H1 (cell line): ENCODE measurements around the gene BEST2. TPM values are rescaled to one million over a fixed set of nuclear protein-coding genes. Genes with fewer than 3 reads are reported as not detected.

Experiments
- CTCF ChIA-PET: fragments of 300-600 bp; sonication (Branson Sonifier 250); formaldehyde crosslinking; loops from one replicate; lab custom pipeline; 2021; ENCODE audit not compliant: partially characterized antibody; lab: Charles Lee
- POLR2A ChIA-PET: fragments of 300-600 bp; sonication (Branson Sonifier 250); formaldehyde crosslinking; loops from one replicate; lab custom pipeline; 2021; ENCODE audit warnings: inconsistent platforms; ENCODE audit not compliant: partially characterized antibody; lab: Charles Lee
- DNase-seq, 2 experiments: peaks; one replicate each; pipeline versions ENCODE4 v3.0.0 to v3.0.0-alpha.2; 2010 to 2022; ENCODE audit warnings: low spot score in 2 of 2, low read depth in 1 of 2, mixed read lengths in 1 of 2
- FAIRE-seq: peaks from 2 replicates; lab custom pipeline; 2011; peaks lifted over from hg19 to GRCh38; lab: Jason Lieb, UNC
- H2AFZ ChIP-seq: 2 replicates; pipeline ENCODE4 v1.8.1; 2012; ENCODE audit warnings: low read length, inconsistent platforms
- H2AK5ac ChIP-seq: 2 replicates; pipeline ENCODE4 v1.6.1; 2013; ENCODE audit warnings: low read depth, low read length
- H2BK120ac ChIP-seq: replicated peaks from 2 replicates; pipeline ENCODE3; 2013; ENCODE audit warnings: low read depth, low read length, inconsistent platforms
- H2BK12ac ChIP-seq: 2 replicates; pipeline ENCODE4 v1.6.1; 2013; ENCODE audit warnings: low read depth, low read length
- H2BK15ac ChIP-seq: 2 replicates; pipeline ENCODE4 v1.6.1; 2013; ENCODE audit warnings: low read length
- H2BK20ac ChIP-seq: 2 replicates; pipeline ENCODE4 v1.6.1; 2013; ENCODE audit warnings: low read length
- H2BK5ac ChIP-seq: 2 replicates; pipeline ENCODE4 v1.6.1; 2013; ENCODE audit warnings: low read depth, low read length
- H3K14ac ChIP-seq: 2 replicates; pipeline ENCODE4 v1.6.1; 2013; ENCODE audit warnings: inconsistent platforms; ENCODE audit not compliant: insufficient read length
- H3K18ac ChIP-seq: 2 replicates; pipeline ENCODE4 v1.6.1; 2013; ENCODE audit warnings: low read length; ENCODE audit errors: extremely low read depth
- H3K23ac ChIP-seq: 2 replicates; pipeline ENCODE4 v1.6.1; 2013; ENCODE audit warnings: inconsistent platforms; ENCODE audit not compliant: insufficient read length
- H3K23me2 ChIP-seq: 2 replicates; pipeline ENCODE4 v1.6.1; 2013; ENCODE audit warnings: low read depth, low read length
- H3K27ac ChIP-seq: 2 replicates; pipeline ENCODE4 v1.6.1; 2011; ENCODE audit warnings: low read depth, low read length, inconsistent platforms
- H3K27me3 ChIP-seq, 4 experiments: replicated peaks in 1 of 4; 1 replicate in 1 of 4; 2 replicates in 3 of 4; pipeline versions ENCODE4 v1.6.1 to v1.8.1; 2011 to 2013; ENCODE audit warnings: low read length in 3 of 4, mild to moderate bottlenecking in 3 of 4, inconsistent platforms in 2 of 4, mixed read lengths in 2 of 4, moderate library complexity in 1 of 4; ENCODE audit not compliant: control insufficient read depth in 3 of 4, insufficient read depth in 3 of 4; ENCODE audit errors: extremely low read depth in 1 of 4
- H3K36me3 ChIP-seq, 4 experiments: 2 replicates each; pipeline versions ENCODE4 v1.6.1 to v1.8.1; 2011 to 2013; ENCODE audit warnings: mild to moderate bottlenecking in 4 of 4, low read length in 3 of 4, moderate library complexity in 2 of 4, control low read depth in 1 of 4, inconsistent platforms in 1 of 4; ENCODE audit not compliant: insufficient read depth in 4 of 4, control insufficient read depth in 2 of 4
- H3K4ac ChIP-seq: replicated peaks from 2 replicates; pipeline ENCODE3; 2013; ENCODE audit warnings: low read length, low read depth, mixed read lengths, inconsistent platforms; ENCODE audit not compliant: insufficient read length
- H3K4me1 ChIP-seq, 4 experiments: replicated peaks in 1 of 4; 1 replicate in 1 of 4; 2 replicates in 3 of 4; pipeline versions ENCODE4 v1.6.1 to v1.8.1; 2011 to 2013; ENCODE audit warnings: low read length in 3 of 4, inconsistent platforms in 2 of 4, mixed read lengths in 1 of 4; ENCODE audit not compliant: insufficient read depth in 4 of 4, control insufficient read depth in 3 of 4
- H3K4me2 ChIP-seq, 2 experiments: 2 replicates each; pipeline versions ENCODE4 v1.6.1 to v1.8.1; 2011 to 2013; ENCODE audit warnings: low read depth in 2 of 2, low read length in 2 of 2, control low read depth in 1 of 2, inconsistent platforms in 1 of 2, mild to moderate bottlenecking in 1 of 2; ENCODE audit not compliant: insufficient read depth in 1 of 2
- H3K4me3 ChIP-seq, 4 experiments: fragments of 200-600, 300-600 bp in 1 of 4; sonication (generic), shearing (Covaris generic), sonication (Bioruptor Twin) in 1 of 4; 2 replicates each; pipeline versions ENCODE4 v1.5.1 to v1.8.1; 2011 to 2016; ENCODE audit warnings: low read length in 4 of 4, low read depth in 3 of 4, control low read depth in 2 of 4, inconsistent platforms in 2 of 4, mild to moderate bottlenecking in 2 of 4, mixed read lengths in 1 of 4, moderate library complexity in 1 of 4; ENCODE audit not compliant: insufficient read depth in 2 of 4; ENCODE audit errors: extremely low read depth in 1 of 4
- H3K56ac ChIP-seq: replicated peaks from 2 replicates; pipeline ENCODE3; 2013; ENCODE audit warnings: low read depth, mild to moderate bottlenecking, mixed read lengths, low read length, inconsistent platforms; ENCODE audit not compliant: insufficient read length
- H3K79me1 ChIP-seq: 2 replicates; pipeline ENCODE4 v1.6.1; 2013; ENCODE audit warnings: low read depth, low read length, control low read depth
- H3K79me2 ChIP-seq, 2 experiments: 2 replicates each; pipeline versions ENCODE4 v1.6.1 to v1.8.1; 2012 to 2013; ENCODE audit warnings: low read length in 2 of 2, mild to moderate bottlenecking in 2 of 2, inconsistent platforms in 1 of 2; ENCODE audit not compliant: insufficient read depth in 2 of 2, control insufficient read depth in 1 of 2
- H3K9ac ChIP-seq, 4 experiments: replicated peaks in 1 of 4; 1 replicate in 1 of 4; 2 replicates in 3 of 4; pipeline versions ENCODE4 v1.6.1 to v1.8.1; 2011 to 2013; ENCODE audit warnings: low read depth in 3 of 4, low read length in 3 of 4, control low read depth in 2 of 4, mild to moderate bottlenecking in 2 of 4, moderate library complexity in 2 of 4, inconsistent platforms in 1 of 4; ENCODE audit errors: extremely low read depth in 1 of 4
- H3K9me3 ChIP-seq, 2 experiments: 2 replicates each; pipeline versions ENCODE4 v1.6.1 to v1.8.1; 2012 to 2013; ENCODE audit warnings: mild to moderate bottlenecking in 2 of 2, moderate library complexity in 2 of 2, control low read depth in 1 of 2, inconsistent platforms in 1 of 2, low read depth in 1 of 2, low read length in 1 of 2, mixed read lengths in 1 of 2; ENCODE audit not compliant: insufficient read depth in 2 of 2
- H4K20me1 ChIP-seq, 2 experiments: replicated peaks in 1 of 2; 2 replicates each; pipeline versions ENCODE3 to v1.8.1; 2011 to 2013; ENCODE audit warnings: inconsistent platforms in 2 of 2, low read length in 2 of 2, mild to moderate bottlenecking in 1 of 2; ENCODE audit not compliant: insufficient read depth in 2 of 2, control insufficient read depth in 1 of 2
- H4K5ac ChIP-seq: 2 replicates; pipeline ENCODE4 v1.6.1; 2013; ENCODE audit warnings: low read length, low read depth, mixed read lengths, inconsistent platforms; ENCODE audit not compliant: insufficient read length
- H4K8ac ChIP-seq: 2 replicates; pipeline ENCODE4 v1.8.0; 2013; ENCODE audit warnings: mild to moderate bottlenecking, moderate library complexity, low read length, inconsistent platforms; ENCODE audit not compliant: insufficient read depth; ENCODE audit errors: extremely low read depth
- H4K91ac ChIP-seq: replicated peaks from 2 replicates; pipeline ENCODE3; 2013; ENCODE audit warnings: low read length, mixed read lengths, inconsistent platforms; ENCODE audit not compliant: insufficient read length
- BACH1 ChIP-seq: IDR thresholded peaks from 2 replicates; pipeline ENCODE4 v1.6.1; 2012; ENCODE audit warnings: low read length, improper control_type of control experiment
- BCL11A ChIP-seq, 2 experiments: IDR thresholded peaks; one replicate each; pipeline ENCODE4 v1.6.1; 2011; ENCODE audit warnings: low read depth in 2 of 2, low read length in 2 of 2, mild to moderate bottlenecking in 2 of 2
- CEBPB ChIP-seq: IDR thresholded peaks from 2 replicates; pipeline ENCODE4 v1.6.1; 2012; ENCODE audit warnings: low read depth, low read length
- CTBP2 ChIP-seq: IDR thresholded peaks from 2 replicates; pipeline ENCODE4 v1.7.0; 2011; ENCODE audit warnings: borderline replicate concordance, mild to moderate bottlenecking, moderate library complexity, mixed read lengths, low read length; ENCODE audit not compliant: insufficient read depth, insufficient read length
- CTCF ChIP-seq, 3 experiments: IDR thresholded peaks; 1 replicate in 2 of 3; 2 replicates in 1 of 3; pipeline versions ENCODE4 v1.5.1 to v1.6.1; 2011; ENCODE audit warnings: low read length in 3 of 3, mild to moderate bottlenecking in 3 of 3, inconsistent platforms in 2 of 3, low read depth in 1 of 3, moderate library complexity in 1 of 3; ENCODE audit not compliant: insufficient read depth in 1 of 3; ENCODE audit errors: control extremely low read depth in 1 of 3
- GTF2F1 ChIP-seq: IDR thresholded peaks from 2 replicates; pipeline ENCODE4 v1.6.1; 2012; ENCODE audit warnings: low read depth, low read length, improper control_type of control experiment, borderline replicate concordance
- KDM4A ChIP-seq: IDR thresholded peaks from one replicate; pipeline ENCODE4 v1.7.1; 2012; ENCODE audit warnings: low read depth, mild to moderate bottlenecking, moderate library complexity, low read length, inconsistent platforms; ENCODE audit not compliant: severe bottlenecking
- POU5F1 ChIP-seq: IDR thresholded peaks from 2 replicates; pipeline ENCODE4 v1.6.1; 2011; ENCODE audit warnings: low read depth, mild to moderate bottlenecking, low read length, moderate library complexity
- RFX5 ChIP-seq: IDR thresholded peaks from 2 replicates; pipeline ENCODE4 v1.6.1; 2011; ENCODE audit warnings: low read depth, low read length, improper control_type of control experiment, borderline replicate concordance
- SIN3A ChIP-seq, 2 experiments: IDR thresholded peaks in 1 of 2; conservative IDR thresholded peaks in 1 of 2; 2 replicates each; pipeline ENCODE4 v1.6.1; 2011 to 2012; ENCODE audit warnings: low read length in 2 of 2, improper control_type of control experiment in 1 of 2, low read depth in 1 of 2, mild to moderate bottlenecking in 1 of 2
- SIX5 ChIP-seq: IDR thresholded peaks from 2 replicates; pipeline ENCODE4 v1.6.1; 2011; ENCODE audit warnings: mild to moderate bottlenecking, low read depth, low read length
- WGBS, 2 experiments: shearing (Covaris generic) in 1 of 2; methylation state at CpG; one replicate each; pipeline versions ENCODE4 v1.1.6 to v1.1.7; 2013 to 2015; ENCODE audit warnings: low lambda C conversion rate in 2 of 2, mixed read lengths in 2 of 2, inconsistent platforms in 1 of 2, low coverage in 1 of 2, missing lambda C conversion rate in 1 of 2; ENCODE audit not compliant: insufficient replicate concordance in 2 of 2, insufficient coverage in 1 of 2, insufficient read length in 1 of 2; ENCODE audit errors: extremely low coverage in 1 of 2, missing lambda C conversion rate in 1 of 2; 5-methylcytosine and 5-hydroxymethylcytosine counted together
- polyA plus RNA-seq, 7 experiments: library from polyadenylated mRNA; depleted of rRNA in 3 of 7; stranded (reverse) in 5 of 7; unstranded in 2 of 7; fragments of >200 nt in 5 of 7; fragments of 200-250 nt in 2 of 7; gene quantifications; 1 replicate in 5 of 7; 2 replicates in 1 of 7; 4 replicates in 1 of 7; pipeline versions ENCODE4 v1.2.1 to v1.2.3, GENCODE V29; 2011 to 2013; ENCODE audit warnings: missing spikeins in 2 of 7, mixed read lengths in 2 of 7
- total RNA-seq: library from RNA; stranded (reverse); fragmentation: NEBNext Ultra II Directional; extraction: Animal tissue kit (Norgen Biotek cat#: 25700); gene quantifications from 2 replicates; pipeline ENCODE4 v1.2.1, GENCODE V29; 2021

The BEST2 gene
- total and polyA plus RNA-seq, 2 of the 8 experiments (the other 6 are each of a cell fraction or from before 2014, with no cell fraction given), result 4.6 to 7.3 TPM

GRCh38 chr19:12804051-12804450, 52.5 kb downstream of the BEST2 start:
- Histone ChIP-seq H3K79me1 (peaks cover 7% of the 10 kb centered on the region), H3K27ac (no peak overlapping the region), H3K4ac (no peak overlapping the region), H4K91ac (no peak overlapping the region), H3K4me2 (no peak overlapping the region), H4K5ac (no peak overlapping the region), H3K4me1 (peaks cover 0 to 20% (median 13%) of the 10 kb centered on the region in 4 experiments; a peak in 6 of 7 replicates), H2BK12ac (no peak overlapping the region), H3K4me3 (no peak overlapping the region), H2AFZ (no peak overlapping the region), H3K56ac (no peak overlapping the region), H3K14ac (no peak overlapping the region), H2AK5ac (no peak overlapping the region), H4K8ac (peak overlapping the region; percentile 31; the same call in 1 of the 2 replicates), H2BK15ac (no peak overlapping the region), H2BK5ac (no peak overlapping the region), H3K36me3 (peaks cover 8 to 29% (median 16%) of the 10 kb centered on the region in 4 experiments; a peak in 7 of 8 replicates), H3K18ac (no peak overlapping the region), H3K23me2 (peaks cover 18% of the 10 kb centered on the region; the same call in 1 of the 2 replicates), H3K79me2 (peaks cover 0 to 16% of the 10 kb centered on the region in 2 experiments; a peak in 2 of 4 replicates), H3K27me3 (peaks cover 0 to 4% (median under 1%) of the 10 kb centered on the region in 4 experiments; a peak in 2 of 7 replicates), H4K20me1 (peaks cover 0 to 6% of the 10 kb centered on the region in 2 experiments), H3K9me3 (no peaks in the 10 kb centered on the region), H3K23ac (no peak overlapping the region), H3K9ac (no peak overlapping the region), H2BK120ac (no peak overlapping the region), H2BK20ac (no peak overlapping the region)
- ChIA-PET POLR2A (interaction anchor here (1.3 to 15.2 kb wide), 4 partner anchors 11 to 40 kb away, joined by 3 to 317 read pairs (median 16); partner anchors contain the start of genes HOOK2 and JUNB), CTCF (interaction anchor here (1.0 to 17.9 kb wide), 6 partner anchors 21 to 44 kb away, joined by 3 to 288 read pairs (median 5); no protein-coding TSS in a partner anchor)
- DNase-seq (no peak), FAIRE-seq (no peak)
- 97% methylated on average over 25 of the region's 26 CpGs; no CpG with 5 or more reads in 1 of the 2 experiments for WGBS, 2 experiments
- TF ChIP-seq SIX5 (no peak), CEBPB (no peak), CTCF (IDR thresholded peaks at IDR 0.05; ENCODE audit: control extremely low read depth in 1 of 3, insufficient read depth in 1 of 3, low read depth in 1 of 3, low read length in 3 of 3) (no peak), BACH1 (no peak), GTF2F1 (no peak), BCL11A (IDR thresholded peaks at IDR 0.05; ENCODE audit: low read depth in 2 of 2, low read length in 2 of 2) (no peak), RFX5 (no peak), POU5F1 (no peak), KDM4A (no peak), SIN3A (conservative IDR thresholded peaks at IDR 0.05 in 1 of 2, IDR thresholded peaks at IDR 0.05 in 1 of 2; ENCODE audit: low read depth in 1 of 2, low read length in 2 of 2) (no peak), CTBP2 (no peak)
